Neural progenitor cell (in vitro differentiated cells): ENCODE results near the gene CALHM3. TPM values are rescaled to one million over a fixed set of nuclear protein-coding genes. Genes with fewer than 3 reads are reported as not detected.
"Not testable (repeated sequence)": the region's sequence is repeated elsewhere in the genome, so short reads cannot be mapped to it uniquely, and the experiment has no call there.

ENCODE experiments used
- DNase-seq: peaks from one replicate; pipeline ENCODE4 v3.0.0-alpha.2; 2016; ENCODE audit warnings: low spot score
- H2AFZ ChIP-seq: fragments of 200-600 bp; sonication (generic); replicated peaks from 2 replicates; pipeline ENCODE4 v1.6.1; 2016; ENCODE audit warnings: antibody characterized with exemption
- H3F3A ChIP-seq: fragments of 200-600 bp; sonication (generic); 2 replicates; pipeline ENCODE4 v1.6.1; 2016; ENCODE audit warnings: antibody characterized with exemption, low read depth
- H3K27ac ChIP-seq: fragments of 200-600 bp; sonication (generic); 2 replicates; pipeline ENCODE4 v1.5.1; 2016; ENCODE audit warnings: mild to moderate bottlenecking
- H3K27me3 ChIP-seq: fragments of 200-600 bp; sonication (generic); 2 replicates; pipeline ENCODE4 v1.6.1; 2016; ENCODE audit warnings: mild to moderate bottlenecking, moderate library complexity
- H3K36me3 ChIP-seq: fragments of 200-600 bp; sonication (generic); 2 replicates; pipeline ENCODE4 v1.5.1; 2016
- H3K4me1 ChIP-seq: fragments of 200-600 bp; sonication (generic); 2 replicates; pipeline ENCODE4 v1.6.1; 2016; ENCODE audit warnings: mixed run types
- H3K4me2 ChIP-seq: fragments of 200-600 bp; sonication (generic); 2 replicates; pipeline ENCODE4 v1.6.1; 2016
- H3K4me3 ChIP-seq: fragments of 200-600 bp; sonication (generic); 2 replicates; pipeline ENCODE4 v1.5.1; 2016
- H3K79me2 ChIP-seq: fragments of 200-600 bp; sonication (generic); 2 replicates; pipeline ENCODE4 v1.6.1; 2016; ENCODE audit warnings: low read depth
- H3K9ac ChIP-seq: fragments of 200-600 bp; sonication (generic); 2 replicates; pipeline ENCODE4 v1.6.1; 2016
- H3K9me3 ChIP-seq: fragments of 200-600 bp; sonication (generic); 2 replicates; pipeline ENCODE4 v1.5.1; 2016; ENCODE audit warnings: low read depth
- H4K20me1 ChIP-seq: fragments of 200-600 bp; sonication (generic); 2 replicates; pipeline ENCODE4 v1.6.1; 2016; ENCODE audit warnings: low read depth
- H3K27ac Mint-ChIP-seq: 3 replicates; pipeline ENCODE4 v1.8.0; 2021; ENCODE audit warnings: mixed read lengths
- H3K27me3 Mint-ChIP-seq: 2 replicates; pipeline ENCODE4 v1.8.0; 2022; ENCODE audit warnings: low read depth, mild to moderate bottlenecking, inconsistent platforms, moderate library complexity, mixed read lengths; ENCODE audit not compliant: insufficient read depth
- H3K36me3 Mint-ChIP-seq: 3 replicates; pipeline ENCODE4 v1.8.0; 2021; ENCODE audit warnings: mixed read lengths
- H3K4me1 Mint-ChIP-seq: 3 replicates; pipeline ENCODE4 v1.8.0; 2021; ENCODE audit warnings: mixed read lengths
- H3K4me3 Mint-ChIP-seq: 3 replicates; pipeline ENCODE4 v1.8.0; 2021; ENCODE audit warnings: mild to moderate bottlenecking, moderate library complexity, mixed read lengths
- H3K9me3 Mint-ChIP-seq: 3 replicates; pipeline ENCODE4 v1.8.0; 2020; ENCODE audit warnings: mixed read lengths
- EZH2 ChIP-seq: fragments of 200-600 bp; sonication (generic); IDR thresholded peaks from 2 replicates; pipeline ENCODE4 v1.6.1; 2017; ENCODE audit warnings: antibody characterized with exemption, mild to moderate bottlenecking, moderate library complexity
- EZH2phosphoT487 ChIP-seq: fragments of 200-600 bp; sonication (generic); IDR thresholded peaks from 2 replicates; pipeline ENCODE4 v1.6.1; 2017; ENCODE audit warnings: antibody characterized with exemption
- total RNA-seq: library from RNA; depleted of rRNA; stranded (reverse); fragments of >200 nt; gene quantifications from 2 replicates; pipeline ENCODE4 v1.2.3, GENCODE V29; 2015; ENCODE audit warnings: low replicate concordance
- TF ChIP-seq, protein P1 (sequence below): fragments of 200-600 bp; sonication (generic); IDR thresholded peaks from 2 replicates; pipeline ENCODE4 v1.5.1; 2017; ENCODE audit warnings: antibody characterized with exemption, mild to moderate bottlenecking

Gene CALHM3
- total RNA-seq, 1 donor from 2014 or later: not detected

DNA sequence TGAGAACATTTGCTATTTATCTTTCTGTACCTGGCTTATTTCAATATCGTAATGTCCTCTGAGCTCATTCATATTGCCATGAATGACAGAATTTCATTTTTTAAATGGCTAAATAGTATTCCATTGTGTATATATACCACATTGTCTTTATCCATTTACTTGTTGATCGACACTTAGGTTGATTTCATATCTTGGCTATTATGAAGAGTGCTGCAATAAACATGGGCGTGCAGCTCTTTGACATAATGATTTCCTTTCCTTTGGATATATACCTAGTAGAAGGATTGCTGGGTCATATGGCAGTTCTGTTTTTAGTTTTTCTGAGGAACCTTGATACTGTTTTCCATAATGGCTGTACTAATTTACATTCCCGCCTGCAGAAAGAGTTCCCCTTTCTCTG is 44.6 kb upstream of the CALHM3 start:
- Histone ChIP-seq H4K20me1 (no peaks in the 10 kb centered on the region), H3F3A (no peaks in the 10 kb centered on the region), H3K4me3 (no peak overlapping the region), H3K4me2 (no peak overlapping the region), H3K9ac (no peak overlapping the region), H2AFZ (no peak overlapping the region), H3K27me3 (no peaks in the 10 kb centered on the region), H3K27ac (no peak overlapping the region), H3K9me3 (no peaks in the 10 kb centered on the region), H3K4me1 (no peaks in the 10 kb centered on the region), H3K79me2 (no peaks in the 10 kb centered on the region), H3K36me3 (no peaks in the 10 kb centered on the region)
- DNase-seq: no peak
- Mint-ChIP-seq H3K9me3 (peaks cover 10% of the 10 kb centered on the region), H3K4me3 (no peak overlapping the region), H3K27me3 (peaks cover 8% of the 10 kb centered on the region), H3K36me3 (no peaks in the 10 kb centered on the region), H3K27ac (no peak overlapping the region), H3K4me1 (peaks cover 3% of the 10 kb centered on the region)
- TF ChIP-seq EZH2 (no peak), EZH2phosphoT487 (no peak)
- TF ChIP-seq, protein P1, sequence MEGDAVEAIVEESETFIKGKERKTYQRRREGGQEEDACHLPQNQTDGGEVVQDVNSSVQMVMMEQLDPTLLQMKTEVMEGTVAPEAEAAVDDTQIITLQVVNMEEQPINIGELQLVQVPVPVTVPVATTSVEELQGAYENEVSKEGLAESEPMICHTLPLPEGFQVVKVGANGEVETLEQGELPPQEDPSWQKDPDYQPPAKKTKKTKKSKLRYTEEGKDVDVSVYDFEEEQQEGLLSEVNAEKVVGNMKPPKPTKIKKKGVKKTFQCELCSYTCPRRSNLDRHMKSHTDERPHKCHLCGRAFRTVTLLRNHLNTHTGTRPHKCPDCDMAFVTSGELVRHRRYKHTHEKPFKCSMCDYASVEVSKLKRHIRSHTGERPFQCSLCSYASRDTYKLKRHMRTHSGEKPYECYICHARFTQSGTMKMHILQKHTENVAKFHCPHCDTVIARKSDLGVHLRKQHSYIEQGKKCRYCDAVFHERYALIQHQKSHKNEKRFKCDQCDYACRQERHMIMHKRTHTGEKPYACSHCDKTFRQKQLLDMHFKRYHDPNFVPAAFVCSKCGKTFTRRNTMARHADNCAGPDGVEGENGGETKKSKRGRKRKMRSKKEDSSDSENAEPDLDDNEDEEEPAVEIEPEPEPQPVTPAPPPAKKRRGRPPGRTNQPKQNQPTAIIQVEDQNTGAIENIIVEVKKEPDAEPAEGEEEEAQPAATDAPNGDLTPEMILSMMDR: no peak

DNA sequence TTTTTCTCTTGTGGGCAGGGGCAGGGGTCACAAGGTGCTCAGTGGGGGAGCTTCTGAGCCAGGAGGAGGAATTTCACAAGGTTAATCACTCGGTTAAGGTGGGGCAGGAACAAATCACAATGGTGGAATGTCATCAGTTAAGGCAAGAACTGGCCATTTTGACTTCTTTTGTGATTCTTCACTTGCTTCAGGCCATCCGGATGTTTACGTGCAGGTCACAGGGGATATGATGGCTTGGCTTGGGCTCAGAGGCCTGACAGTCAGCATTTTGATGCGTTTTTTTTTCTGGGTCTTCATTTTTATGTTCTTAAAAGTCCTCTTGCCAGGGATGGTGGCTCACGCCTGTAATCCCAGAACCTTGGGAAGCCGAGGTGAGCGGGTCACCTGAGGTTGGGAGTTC is 43.0 kb upstream of the CALHM3 start:
- not testable (repeated sequence) for H3K9ac ChIP-seq, DNase-seq, H3K79me2 ChIP-seq, H3K27ac ChIP-seq, H3K4me3 Mint-ChIP-seq, H3K4me1 Mint-ChIP-seq, H3F3A ChIP-seq, H4K20me1 ChIP-seq, H2AFZ ChIP-seq, H3K4me2 ChIP-seq, H3K9me3 ChIP-seq, H3K9me3 Mint-ChIP-seq, H3K4me1 ChIP-seq, H3K27me3 Mint-ChIP-seq, H3K4me3 ChIP-seq, H3K36me3 ChIP-seq, H3K27ac Mint-ChIP-seq, H3K27me3 ChIP-seq, H3K36me3 Mint-ChIP-seq

DNA sequence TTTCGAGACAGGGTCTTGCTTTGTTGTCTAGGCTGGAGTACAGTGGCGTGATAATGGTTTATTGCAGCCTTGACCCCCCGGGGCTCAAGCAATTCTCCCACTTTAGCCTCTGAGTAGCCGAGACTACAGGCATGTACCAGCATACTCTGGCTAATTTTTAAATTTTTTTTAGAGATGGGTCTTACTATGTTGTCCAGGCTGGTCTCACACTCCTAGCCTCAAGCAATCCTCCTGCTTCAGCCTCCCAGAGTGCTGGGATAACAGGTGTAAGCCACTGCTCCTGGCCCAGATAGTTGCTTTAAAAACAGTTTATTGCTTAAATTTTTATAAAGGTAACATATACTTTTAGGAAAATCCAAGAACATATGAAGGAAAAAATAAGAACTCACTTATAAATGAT is 40.8 kb upstream of the CALHM3 start:
- H3K36me3 ChIP-seq: no peaks in the 10 kb centered on the region
- H3K9me3 ChIP-seq: no peaks in the 10 kb centered on the region
- H3F3A ChIP-seq: no peaks in the 10 kb centered on the region
- Mint-ChIP-seq H3K4me3 (no peak overlapping the region), H3K27me3 (peaks cover 6% of the 10 kb centered on the region), H3K4me1 (peaks cover 3% of the 10 kb centered on the region), H3K9me3 (no peaks in the 10 kb centered on the region), H3K36me3 (no peaks in the 10 kb centered on the region), H3K27ac (no peak overlapping the region)
- no peak overlapping the region for H3K27ac ChIP-seq
- no peak overlapping the region for H3K4me2 ChIP-seq
- H3K4me1 ChIP-seq: no peaks in the 10 kb centered on the region
- DNase-seq: no peak
- H3K27me3 ChIP-seq: no peaks in the 10 kb centered on the region
- H3K4me3 ChIP-seq: no peak overlapping the region
- no peak overlapping the region for H2AFZ ChIP-seq
- TF ChIP-seq EZH2 (no peak), EZH2phosphoT487 (no peak)
- TF ChIP-seq, protein P1: no peak
- no peaks in the 10 kb centered on the region for H3K79me2 ChIP-seq
- no peaks in the 10 kb centered on the region for H4K20me1 ChIP-seq
- H3K9ac ChIP-seq: no peak overlapping the region

DNA sequence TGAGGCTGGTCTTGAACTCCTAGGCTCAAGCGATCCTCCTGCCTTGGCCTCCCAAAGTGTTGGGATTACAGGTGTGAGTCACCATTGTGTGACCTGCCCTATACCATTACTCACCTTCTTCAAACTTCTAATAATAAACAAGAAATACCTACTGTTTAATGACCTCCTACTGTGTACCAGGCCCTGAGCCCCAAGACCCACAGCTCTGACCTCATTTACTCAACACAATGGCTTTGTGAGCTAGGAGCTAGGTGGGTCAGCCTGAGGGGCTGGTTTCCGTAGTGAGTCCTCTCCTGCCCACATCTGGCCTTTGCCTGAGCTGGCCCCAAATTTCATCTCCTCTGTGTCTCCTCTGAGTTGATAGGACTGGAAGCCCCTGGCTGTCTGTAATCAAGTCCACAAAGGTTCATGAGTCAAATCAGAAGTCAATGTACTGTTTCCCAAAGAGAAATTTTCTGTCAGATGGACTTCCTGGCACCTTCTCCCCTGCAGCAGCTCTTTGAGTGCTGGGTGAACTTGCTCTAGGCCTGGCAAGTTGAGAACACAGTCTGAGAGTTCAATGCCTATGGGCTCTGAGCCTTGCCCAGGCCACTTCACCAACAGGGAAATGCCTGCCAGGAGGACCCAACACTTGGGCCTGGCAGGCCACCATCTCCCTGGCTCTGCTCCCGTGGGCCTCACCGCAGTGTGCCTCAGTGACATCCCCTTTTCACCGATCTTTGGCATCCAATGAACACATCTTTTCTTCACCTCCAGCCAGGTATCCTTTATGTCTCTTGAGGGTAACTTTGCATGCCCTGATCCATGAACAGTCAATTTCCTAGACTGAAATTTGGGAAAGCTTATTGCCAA is 38.4 kb upstream of the CALHM3 start:
- H3K36me3 Mint-ChIP-seq: no peaks in the 10 kb centered on the region
- no peak overlapping the region for H3K4me3 Mint-ChIP-seq

More for the DNA sequence above, 38.4 kb upstream of the CALHM3 start:
- peaks cover 3% of the 10 kb centered on the region for H3K4me1 Mint-ChIP-seq
- Histone ChIP-seq H3K4me2 (no peak overlapping the region), H4K20me1 (no peaks in the 10 kb centered on the region), H3K79me2 (no peaks in the 10 kb centered on the region), H3K27me3 (no peaks in the 10 kb centered on the region), H3K36me3 (no peaks in the 10 kb centered on the region), H3K27ac (no peak overlapping the region), H3K9ac (no peak overlapping the region), H3K4me3 (no peak overlapping the region), H3K9me3 (no peaks in the 10 kb centered on the region), H2AFZ (no peak overlapping the region), H3K4me1 (no peaks in the 10 kb centered on the region), H3F3A (no peaks in the 10 kb centered on the region)
- no peak for DNase-seq
- no peak overlapping the region for H3K27ac Mint-ChIP-seq
- no peak for TF ChIP-seq EZH2
- TF ChIP-seq, protein P1: no peak
- TF ChIP-seq EZH2phosphoT487: no peak
- no peaks in the 10 kb centered on the region for H3K9me3 Mint-ChIP-seq
- H3K27me3 Mint-ChIP-seq: peaks cover 7% of the 10 kb centered on the region
